CD4-positive, alpha-beta T cell treated with Interleukin-12 subunit alpha and Interleukin-12 subunit beta, for 1 hour (primary cell): ENCODE results near the gene CPEB1.
"Not testable (repeated sequence)": the region's sequence is repeated elsewhere in the genome, so short reads cannot be mapped to it uniquely, and the experiment has no call there.

Experiments used
- DNase-seq: peaks from one replicate; pipeline ENCODE4 v3.0.0-alpha.2; 2020

CPEB1 gene

GRCh38 chr15:82540055-82540983, 106.8 kb downstream of the CPEB1 start, which contains the start of gene RPS17:
Gene RPS17 (minus strand): TSS chr15:82540457. CDS start chr15:82540428, 29 bp downstream.
- DNase-seq: peak; percentile 99

GRCh38 chr15:82539691-82540054, 107.5 kb downstream of the CPEB1 start:
- peak; percentile 41 for DNase-seq

- DNase-seq: no peak
Observed at GRCh38 chr15:82538961-82539690, 108.0 kb downstream of the CPEB1 start.

GRCh38 chr15:82537351-82537908, 109.7 kb downstream of the CPEB1 start:
- no peak for DNase-seq

- DNase-seq: no peak
Observed at GRCh38 chr15:82536409-82537350, 110.5 kb downstream of the CPEB1 start.

- no peak for DNase-seq
Observed at GRCh38 chr15:82535566-82536408, 111.4 kb downstream of the CPEB1 start.

GRCh38 chr15:82535151-82535550, 112.0 kb downstream of the CPEB1 start:
- not testable (repeated sequence) for DNase-seq

GRCh38 chr15:82534457-82534861, 112.7 kb downstream of the CPEB1 start:
- DNase-seq: not testable (repeated sequence)

- no peak for DNase-seq
Observed at GRCh38 chr15:82533801-82534200, 113.4 kb downstream of the CPEB1 start.

GRCh38 chr15:82532991-82533481, 114.1 kb downstream of the CPEB1 start:
- no peak for DNase-seq

- DNase-seq: no peak
Observed at GRCh38 chr15:82532383-82532990, 114.7 kb downstream of the CPEB1 start.

GRCh38 chr15:82531496-82532382, 115.4 kb downstream of the CPEB1 start:
- DNase-seq: no peak

- peak; percentile 77 for DNase-seq
Observed at GRCh38 chr15:82530606-82531379, 116.4 kb downstream of the CPEB1 start.

GRCh38 chr15:82530006-82530405, 117.2 kb downstream of the CPEB1 start:
- no peak for DNase-seq

GRCh38 chr15:82513587-82513986, 133.6 kb downstream of the CPEB1 start:
- DNase-seq: not testable (repeated sequence)

GRCh38 chr15:82507693-82508092, 139.5 kb downstream of the CPEB1 start:
- DNase-seq: not testable (repeated sequence)

- not testable (repeated sequence) for DNase-seq
Observed at GRCh38 chr15:82507087-82507486, 140.1 kb downstream of the CPEB1 start.

GRCh38 chr15:82505842-82506241, 141.3 kb downstream of the CPEB1 start:
- DNase-seq: not testable (repeated sequence)

GRCh38 chr15:82504074-82504473, 143.1 kb downstream of the CPEB1 start:
- DNase-seq: not testable (repeated sequence)
